ENCODE measurements around the gene ABCB9. TPM values are rescaled to one million over a fixed set of nuclear protein-coding genes. Genes with fewer than 3 reads are reported as not detected.
A peak's percentile ranks its signal among the peaks of the same experiment; 100 is the strongest.
"Not testable (repeated sequence)": the region's sequence is repeated elsewhere in the genome, so short reads cannot be mapped to it uniquely, and the experiment has no call there.

The ABCB9 gene
- total and polyA plus RNA-seq, 2 experiments from 2014 or later: 3.9 to 5.5 TPM

- H3K4me2 ChIP-seq: no peak overlapping the region
- H3K27ac ChIP-seq: peak overlapping the region; percentile 68
- 41% methylated on average over 9 of the region's 9 CpGs for WGBS (ENCODE audit: low lambda C conversion rate, missing lambda C conversion rate)
- H3K9me2 ChIP-seq (replicated peaks; ENCODE audit: insufficient read depth): no peaks in the 10 kb centered on the region
- TF ChIP-seq, protein P1, sequence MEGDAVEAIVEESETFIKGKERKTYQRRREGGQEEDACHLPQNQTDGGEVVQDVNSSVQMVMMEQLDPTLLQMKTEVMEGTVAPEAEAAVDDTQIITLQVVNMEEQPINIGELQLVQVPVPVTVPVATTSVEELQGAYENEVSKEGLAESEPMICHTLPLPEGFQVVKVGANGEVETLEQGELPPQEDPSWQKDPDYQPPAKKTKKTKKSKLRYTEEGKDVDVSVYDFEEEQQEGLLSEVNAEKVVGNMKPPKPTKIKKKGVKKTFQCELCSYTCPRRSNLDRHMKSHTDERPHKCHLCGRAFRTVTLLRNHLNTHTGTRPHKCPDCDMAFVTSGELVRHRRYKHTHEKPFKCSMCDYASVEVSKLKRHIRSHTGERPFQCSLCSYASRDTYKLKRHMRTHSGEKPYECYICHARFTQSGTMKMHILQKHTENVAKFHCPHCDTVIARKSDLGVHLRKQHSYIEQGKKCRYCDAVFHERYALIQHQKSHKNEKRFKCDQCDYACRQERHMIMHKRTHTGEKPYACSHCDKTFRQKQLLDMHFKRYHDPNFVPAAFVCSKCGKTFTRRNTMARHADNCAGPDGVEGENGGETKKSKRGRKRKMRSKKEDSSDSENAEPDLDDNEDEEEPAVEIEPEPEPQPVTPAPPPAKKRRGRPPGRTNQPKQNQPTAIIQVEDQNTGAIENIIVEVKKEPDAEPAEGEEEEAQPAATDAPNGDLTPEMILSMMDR (IDR thresholded peaks at IDR 0.05; ENCODE audit: poor library complexity): no peak
- TF ChIP-seq EZH2phosphoT487 (IDR thresholded peaks at IDR 0.05; ENCODE audit: low read depth, severe bottlenecking, unreplicated experiment) (no peak), EZH2 (IDR thresholded peaks at IDR 0.05; ENCODE audit: borderline replicate concordance) (no peak)
- H4K20me1 ChIP-seq (ENCODE audit: insufficient read depth, poor library complexity, severe bottlenecking): no peaks in the 10 kb centered on the region
- H3K4me1 ChIP-seq (ENCODE audit: insufficient read depth): peaks cover 6% of the 10 kb centered on the region
- peak; percentile 84 for DNase-seq (ENCODE audit: low spot score)
- no peaks in the 10 kb centered on the region for H3K27me3 ChIP-seq
- no peaks in the 10 kb centered on the region for H3K9me3 ChIP-seq (ENCODE audit: low read depth)
- H3K4me3 ChIP-seq: no peak overlapping the region
- no peak overlapping the region for H2AFZ ChIP-seq
- no peaks in the 10 kb centered on the region for H3K36me3 ChIP-seq (replicated peaks; ENCODE audit: insufficient read depth, low read depth)
- H3K79me2 ChIP-seq: no peaks in the 10 kb centered on the region
Observed at GRCh38 chr12:122917507-122918121, 48.6 kb downstream of the ABCB9 start.

DNA sequence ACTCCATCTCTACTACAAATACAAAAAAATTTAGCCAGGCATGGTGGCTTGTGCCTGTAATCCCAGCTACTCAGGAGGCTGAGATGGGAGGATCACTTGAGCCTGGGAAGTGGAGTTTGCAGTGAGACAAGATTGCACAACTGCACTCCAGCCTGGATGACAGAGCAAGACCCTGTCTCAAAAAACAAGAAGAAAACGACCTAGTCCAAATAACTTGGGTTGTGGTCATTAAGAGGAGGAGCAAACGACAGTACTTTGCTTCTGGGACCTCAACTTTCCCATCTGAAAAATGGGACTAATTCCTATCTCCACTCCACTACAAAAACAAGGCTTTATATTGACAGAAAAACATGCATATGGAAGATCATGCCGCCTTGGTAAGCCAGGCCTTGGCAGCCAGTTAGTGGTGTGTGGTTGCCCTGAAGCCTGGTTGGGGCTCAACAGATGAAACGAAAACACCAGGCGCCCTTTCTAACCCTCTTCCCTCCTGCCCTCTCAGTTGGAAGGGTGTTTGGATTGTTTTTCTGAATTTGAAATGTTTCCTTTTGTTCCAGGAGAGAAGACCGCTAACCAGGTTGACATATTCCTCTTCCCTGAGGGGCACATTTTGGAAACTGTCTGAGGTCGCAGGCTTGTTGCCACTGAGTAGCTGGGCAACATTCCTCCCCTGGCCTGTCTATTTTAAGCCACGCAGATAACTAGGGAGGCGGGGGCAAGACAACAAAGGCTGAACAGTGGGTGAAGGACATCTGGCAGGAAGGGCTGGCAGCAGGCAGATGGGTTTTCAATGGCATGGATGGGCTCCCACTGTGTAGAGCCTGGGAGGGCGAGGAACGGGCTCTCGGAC is 56.6 kb downstream of the ABCB9 start:
- H3K27ac ChIP-seq: no peak overlapping the region
- H3K4me1 ChIP-seq (ENCODE audit: insufficient read depth): no peaks in the 10 kb centered on the region
- no peaks in the 10 kb centered on the region for H3K27me3 ChIP-seq
- H3K79me2 ChIP-seq: no peaks in the 10 kb centered on the region
- 67% methylated on average over 12 of the region's 12 CpGs for WGBS (ENCODE audit: low lambda C conversion rate, missing lambda C conversion rate)
- no peak overlapping the region for H3K4me2 ChIP-seq
- H4K20me1 ChIP-seq (ENCODE audit: insufficient read depth, poor library complexity, severe bottlenecking): no peaks in the 10 kb centered on the region
- no peaks in the 10 kb centered on the region for H3K9me2 ChIP-seq (replicated peaks; ENCODE audit: insufficient read depth)
- H3K4me3 ChIP-seq: no peak overlapping the region
- no peaks in the 10 kb centered on the region for H3K9me3 ChIP-seq (ENCODE audit: low read depth)
- no peak for DNase-seq (ENCODE audit: low spot score)
- H2AFZ ChIP-seq: no peak overlapping the region
- H3K36me3 ChIP-seq (replicated peaks; ENCODE audit: insufficient read depth, low read depth): no peaks in the 10 kb centered on the region
- TF ChIP-seq EZH2phosphoT487 (IDR thresholded peaks at IDR 0.05; ENCODE audit: low read depth, severe bottlenecking, unreplicated experiment) (no peak), EZH2 (IDR thresholded peaks at IDR 0.05; ENCODE audit: borderline replicate concordance) (no peak)
- TF ChIP-seq, protein P1 (IDR thresholded peaks at IDR 0.05; ENCODE audit: poor library complexity): no peak

DNA sequence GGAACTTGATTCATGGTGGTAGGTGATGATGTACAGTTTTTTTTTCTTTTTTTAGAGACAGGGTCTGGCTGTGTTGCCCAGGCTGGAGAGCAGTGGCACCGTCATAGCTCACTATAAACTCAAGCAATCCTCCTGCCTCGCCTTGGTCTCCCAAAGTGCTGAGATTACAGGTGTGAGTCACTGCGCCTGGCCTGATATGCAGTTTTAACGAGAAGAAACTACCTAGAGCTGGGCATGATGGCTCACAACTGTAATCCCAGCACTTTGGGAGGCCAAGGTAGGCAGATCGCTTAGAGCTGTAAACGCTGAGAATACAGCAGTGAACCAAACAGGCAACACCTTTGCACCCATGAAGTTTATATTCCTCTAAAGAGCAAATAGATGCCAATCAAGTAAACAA is 57.3 kb downstream of the ABCB9 start:
- no peak overlapping the region for H3K4me3 ChIP-seq
- no peak overlapping the region for H3K4me2 ChIP-seq
- H3K27me3 ChIP-seq: no peaks in the 10 kb centered on the region
- no peaks in the 10 kb centered on the region for H4K20me1 ChIP-seq (ENCODE audit: insufficient read depth, poor library complexity, severe bottlenecking)
- no peak overlapping the region for H2AFZ ChIP-seq
- H3K4me1 ChIP-seq (ENCODE audit: insufficient read depth): no peaks in the 10 kb centered on the region
- WGBS (ENCODE audit: low lambda C conversion rate, missing lambda C conversion rate): 77% methylated on average over 6 of the region's 6 CpGs
- H3K9me2 ChIP-seq (replicated peaks; ENCODE audit: insufficient read depth): no peaks in the 10 kb centered on the region
- H3K9me3 ChIP-seq (ENCODE audit: low read depth): no peaks in the 10 kb centered on the region
- no peak for TF ChIP-seq EZH2 (IDR thresholded peaks at IDR 0.05; ENCODE audit: borderline replicate concordance)
- DNase-seq (ENCODE audit: low spot score): no peak
- no peaks in the 10 kb centered on the region for H3K36me3 ChIP-seq (replicated peaks; ENCODE audit: insufficient read depth, low read depth)
- H3K27ac ChIP-seq: no peak overlapping the region
- no peaks in the 10 kb centered on the region for H3K79me2 ChIP-seq

DNA sequence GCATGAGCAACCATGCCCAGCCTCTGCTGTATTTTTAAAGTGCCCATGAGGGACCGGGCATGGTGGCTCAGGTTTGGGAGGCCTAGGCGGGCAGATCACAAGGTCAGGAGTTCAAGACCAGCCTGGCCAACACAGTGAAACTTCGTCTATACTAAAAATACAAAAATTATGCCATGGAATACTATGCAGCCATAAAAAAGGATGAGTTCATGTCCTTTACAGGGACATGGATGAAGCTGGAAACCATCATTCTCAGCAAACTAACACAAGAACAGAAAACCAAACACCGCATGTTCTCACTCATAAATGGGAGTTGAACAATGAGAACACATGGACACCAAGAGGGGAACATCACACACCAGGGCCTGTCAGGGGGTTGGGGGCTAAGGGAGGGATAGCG is 61.0 kb downstream of the ABCB9 start:
- H4K20me1 ChIP-seq (ENCODE audit: insufficient read depth, poor library complexity, severe bottlenecking); H3K4me2 ChIP-seq; H3K4me1 ChIP-seq (ENCODE audit: insufficient read depth); H3K36me3 ChIP-seq (replicated peaks; ENCODE audit: insufficient read depth, low read depth); DNase-seq (ENCODE audit: low spot score); H3K27me3 ChIP-seq; H3K4me3 ChIP-seq; H3K79me2 ChIP-seq; H2AFZ ChIP-seq; H3K9me2 ChIP-seq (replicated peaks; ENCODE audit: insufficient read depth); H3K27ac ChIP-seq; H3K9me3 ChIP-seq (ENCODE audit: low read depth): not testable (repeated sequence)
- WGBS (ENCODE audit: low lambda C conversion rate, missing lambda C conversion rate): 93% methylated on average over 5 of the region's 5 CpGs
